GM12891 (cell line): ENCODE data around the gene BCAN.

Experiments used
- POLR2A ChIP-seq: IDR thresholded peaks from 2 replicates; pipeline ENCODE4 v1.6.1; 2011; ENCODE audit warnings: low read depth, low read length, control low read depth
- POLR2AphosphoS5 ChIP-seq: IDR thresholded peaks from 2 replicates; pipeline ENCODE4 v1.6.1; 2011; ENCODE audit warnings: low read depth, low read length, control low read depth
- POU2F2 ChIP-seq: IDR thresholded peaks from 2 replicates; pipeline ENCODE4 v1.6.1; 2011; ENCODE audit warnings: low read depth, mild to moderate bottlenecking, control low read depth, low read length, moderate library complexity
- SPI1 ChIP-seq: IDR thresholded peaks from 2 replicates; pipeline ENCODE4 v1.6.1; 2011; ENCODE audit warnings: low read depth, low read length, control low read depth
- TAF1 ChIP-seq: IDR thresholded peaks from 2 replicates; pipeline ENCODE4 v1.6.1; 2011; ENCODE audit warnings: low read depth, low read length, control low read depth

DNA sequence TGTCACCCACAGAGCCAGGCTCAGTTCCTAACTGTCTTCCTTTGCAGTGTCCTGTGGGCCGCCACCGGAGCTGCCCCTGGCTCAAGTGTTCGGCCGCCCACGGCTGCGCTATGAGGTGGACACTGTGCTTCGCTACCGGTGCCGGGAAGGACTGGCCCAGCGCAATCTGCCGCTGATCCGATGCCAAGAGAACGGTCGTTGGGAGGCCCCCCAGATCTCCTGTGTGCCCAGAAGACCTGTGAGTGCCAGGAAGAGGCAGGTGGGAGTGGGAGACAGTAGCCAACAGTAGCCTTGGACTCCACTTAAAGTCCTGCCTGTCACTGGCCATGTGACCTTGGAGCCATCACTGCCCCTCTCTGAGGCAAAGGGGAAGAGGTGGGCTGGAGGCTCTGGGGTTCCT is 16.6 kb downstream of the BCAN start:
- no peak for TF ChIP-seq POLR2AphosphoS5
- TF ChIP-seq POLR2A = no peak
- no peak for TF ChIP-seq TAF1
- no peak for TF ChIP-seq POU2F2
- TF ChIP-seq SPI1 = no peak
